K562 (cell line): ENCODE data around the gene TMEM86B. TPM values are rescaled to one million over a fixed set of nuclear protein-coding genes. Genes with fewer than 3 reads are reported as not detected.

Experiments used
- polyA plus RNA-seq, 8 experiments: library from polyadenylated mRNA; depleted of rRNA in 4 of 8; stranded (reverse) in 5 of 8; unstranded in 3 of 8; fragments of >200 nt; fragmentation: Nextera tagmentation in 2 of 8; fragmentation: Illumina TruSeq in 1 of 8; extraction: Ambion mirVana in 2 of 8; extraction: Trizol in 1 of 8; gene quantifications; 2 replicates each; pipeline versions ENCODE4 v1.2.1 to v1.2.3, GENCODE V29; 2011 to 2014; ENCODE audit warnings: inconsistent platforms in 1 of 8, missing spikeins in 1 of 8
- total RNA-seq, 7 experiments: library from RNA; depleted of rRNA in 6 of 7; stranded (reverse); fragments of >200 nt in 6 of 7; fragmentation: Illumina TruSeq in 2 of 7; extraction: Trizol in 2 of 7; gene quantifications; 2 replicates each; pipeline versions ENCODE4 v1.2.1 to v1.2.3, GENCODE V29; 2011 to 2021; ENCODE audit warnings: low replicate concordance in 1 of 7
- TF ChIP-seq, protein P1 (sequence below): fragments of 200-800 bp; sonication (Bioruptor generic); IDR thresholded peaks from 2 replicates; pipeline ENCODE4 v1.6.1; 2017; ENCODE audit warnings: missing genetic modification characterization, missing compliant biosample characterization
- TF ChIP-seq, protein P2 (sequence below): fragments of 450-650 bp; IDR thresholded peaks from 2 replicates; pipeline ENCODE4 v1.6.1; 2016; ENCODE audit warnings: low read depth

TMEM86B gene
- total and polyA plus RNA-seq, 9 of the 15 experiments (the other 6 are each of a cell fraction or from before 2014, with no cell fraction given) = 0.28 to 7.9 (median 2.1) TPM

DNA sequence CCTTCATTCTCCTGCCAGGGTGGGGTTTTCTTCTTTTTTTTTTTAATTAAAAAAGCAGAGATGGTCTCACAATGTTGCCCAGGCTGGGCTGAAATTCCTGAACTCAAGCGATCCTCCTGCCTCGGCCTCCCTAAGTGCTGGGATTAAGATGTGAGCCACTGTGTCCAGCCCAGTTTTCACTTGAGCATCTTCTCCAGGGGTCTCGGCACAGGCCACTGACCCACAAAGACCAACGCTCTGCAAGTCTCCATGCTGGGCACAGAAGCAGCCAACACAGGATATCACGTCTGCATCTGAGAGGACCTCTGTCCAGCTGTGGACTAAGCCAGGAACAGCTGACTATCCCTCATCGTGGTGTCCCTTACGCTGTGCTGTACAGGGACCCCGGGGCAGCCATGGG is 9.5 kb upstream of the TMEM86B start (continued):
- TF ChIP-seq, protein P1, sequence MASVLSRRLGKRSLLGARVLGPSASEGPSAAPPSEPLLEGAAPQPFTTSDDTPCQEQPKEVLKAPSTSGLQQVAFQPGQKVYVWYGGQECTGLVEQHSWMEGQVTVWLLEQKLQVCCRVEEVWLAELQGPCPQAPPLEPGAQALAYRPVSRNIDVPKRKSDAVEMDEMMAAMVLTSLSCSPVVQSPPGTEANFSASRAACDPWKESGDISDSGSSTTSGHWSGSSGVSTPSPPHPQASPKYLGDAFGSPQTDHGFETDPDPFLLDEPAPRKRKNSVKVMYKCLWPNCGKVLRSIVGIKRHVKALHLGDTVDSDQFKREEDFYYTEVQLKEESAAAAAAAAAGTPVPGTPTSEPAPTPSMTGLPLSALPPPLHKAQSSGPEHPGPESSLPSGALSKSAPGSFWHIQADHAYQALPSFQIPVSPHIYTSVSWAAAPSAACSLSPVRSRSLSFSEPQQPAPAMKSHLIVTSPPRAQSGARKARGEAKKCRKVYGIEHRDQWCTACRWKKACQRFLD (CRISPR knock-in tag) = no peak
- TF ChIP-seq, protein P2, sequence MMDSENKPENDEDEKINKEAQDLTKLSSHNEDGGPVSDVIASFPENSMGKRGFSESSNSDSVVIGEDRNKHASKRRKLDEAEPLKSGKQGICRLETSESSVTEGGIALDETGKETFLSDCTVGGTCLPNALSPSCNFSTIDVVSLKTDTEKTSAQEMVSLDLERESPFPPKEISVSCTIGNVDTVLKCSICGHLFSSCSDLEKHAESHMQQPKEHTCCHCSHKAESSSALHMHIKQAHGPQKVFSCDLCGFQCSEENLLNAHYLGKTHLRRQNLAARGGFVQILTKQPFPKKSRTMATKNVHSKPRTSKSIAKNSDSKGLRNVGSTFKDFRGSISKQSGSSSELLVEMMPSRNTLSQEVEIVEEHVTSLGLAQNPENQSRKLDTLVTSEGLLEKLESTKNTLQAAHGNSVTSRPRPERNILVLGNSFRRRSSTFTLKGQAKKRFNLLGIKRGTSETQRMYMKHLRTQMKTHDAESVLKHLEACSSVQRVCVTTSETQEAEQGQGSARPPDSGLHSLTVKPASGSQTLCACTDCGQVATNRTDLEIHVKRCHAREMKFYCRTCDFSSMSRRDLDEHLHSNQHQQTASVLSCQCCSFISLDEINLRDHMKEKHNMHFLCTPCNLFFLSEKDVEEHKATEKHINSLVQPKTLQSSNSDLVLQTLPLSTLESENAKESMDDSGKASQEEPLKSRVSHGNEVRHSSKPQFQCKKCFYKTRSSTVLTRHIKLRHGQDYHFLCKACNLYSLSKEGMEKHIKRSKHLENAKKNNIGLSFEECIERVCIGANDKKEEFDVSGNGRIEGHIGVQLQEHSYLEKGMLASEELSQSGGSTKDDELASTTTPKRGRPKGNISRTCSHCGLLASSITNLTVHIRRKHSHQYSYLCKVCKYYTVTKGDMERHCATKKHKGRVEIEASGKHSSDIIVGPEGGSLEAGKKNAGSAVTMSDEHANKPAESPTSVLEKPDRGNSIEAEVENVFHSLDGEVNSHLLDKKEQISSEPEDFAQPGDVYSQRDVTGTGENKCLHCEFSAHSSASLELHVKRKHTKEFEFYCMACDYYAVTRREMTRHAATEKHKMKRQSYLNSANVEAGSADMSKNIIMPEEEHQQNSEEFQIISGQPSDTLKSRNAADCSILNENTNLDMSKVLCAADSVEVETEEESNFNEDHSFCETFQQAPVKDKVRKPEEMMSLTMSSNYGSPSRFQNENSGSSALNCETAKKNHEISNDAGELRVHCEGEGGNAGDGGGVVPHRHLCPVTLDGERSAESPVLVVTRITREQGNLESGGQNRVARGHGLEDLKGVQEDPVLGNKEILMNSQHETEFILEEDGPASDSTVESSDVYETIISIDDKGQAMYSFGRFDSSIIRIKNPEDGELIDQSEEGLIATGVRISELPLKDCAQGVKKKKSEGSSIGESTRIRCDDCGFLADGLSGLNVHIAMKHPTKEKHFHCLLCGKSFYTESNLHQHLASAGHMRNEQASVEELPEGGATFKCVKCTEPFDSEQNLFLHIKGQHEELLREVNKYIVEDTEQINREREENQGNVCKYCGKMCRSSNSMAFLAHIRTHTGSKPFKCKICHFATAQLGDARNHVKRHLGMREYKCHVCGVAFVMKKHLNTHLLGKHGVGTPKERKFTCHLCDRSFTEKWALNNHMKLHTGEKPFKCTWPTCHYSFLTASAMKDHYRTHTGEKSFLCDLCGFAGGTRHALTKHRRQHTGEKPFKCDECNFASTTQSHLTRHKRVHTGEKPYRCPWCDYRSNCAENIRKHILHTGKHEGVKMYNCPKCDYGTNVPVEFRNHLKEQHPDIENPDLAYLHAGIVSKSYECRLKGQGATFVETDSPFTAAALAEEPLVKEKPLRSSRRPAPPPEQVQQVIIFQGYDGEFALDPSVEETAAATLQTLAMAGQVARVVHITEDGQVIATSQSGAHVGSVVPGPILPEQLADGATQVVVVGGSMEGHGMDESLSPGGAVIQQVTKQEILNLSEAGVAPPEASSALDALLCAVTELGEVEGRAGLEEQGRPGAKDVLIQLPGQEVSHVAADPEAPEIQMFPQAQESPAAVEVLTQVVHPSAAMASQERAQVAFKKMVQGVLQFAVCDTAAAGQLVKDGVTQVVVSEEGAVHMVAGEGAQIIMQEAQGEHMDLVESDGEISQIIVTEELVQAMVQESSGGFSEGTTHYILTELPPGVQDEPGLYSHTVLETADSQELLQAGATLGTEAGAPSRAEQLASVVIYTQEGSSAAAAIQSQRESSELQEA = no peak
- TF ChIP-seq, all 486 proteins: peak for 0
